ENCODE results near the gene MAP4K1.
A peak's percentile ranks its signal among the peaks of the same experiment; 100 is the strongest.
"Not testable (repeated sequence)": the region's sequence is repeated elsewhere in the genome, so short reads cannot be mapped to it uniquely, and the experiment has no call there.

Gene MAP4K1

DNA sequence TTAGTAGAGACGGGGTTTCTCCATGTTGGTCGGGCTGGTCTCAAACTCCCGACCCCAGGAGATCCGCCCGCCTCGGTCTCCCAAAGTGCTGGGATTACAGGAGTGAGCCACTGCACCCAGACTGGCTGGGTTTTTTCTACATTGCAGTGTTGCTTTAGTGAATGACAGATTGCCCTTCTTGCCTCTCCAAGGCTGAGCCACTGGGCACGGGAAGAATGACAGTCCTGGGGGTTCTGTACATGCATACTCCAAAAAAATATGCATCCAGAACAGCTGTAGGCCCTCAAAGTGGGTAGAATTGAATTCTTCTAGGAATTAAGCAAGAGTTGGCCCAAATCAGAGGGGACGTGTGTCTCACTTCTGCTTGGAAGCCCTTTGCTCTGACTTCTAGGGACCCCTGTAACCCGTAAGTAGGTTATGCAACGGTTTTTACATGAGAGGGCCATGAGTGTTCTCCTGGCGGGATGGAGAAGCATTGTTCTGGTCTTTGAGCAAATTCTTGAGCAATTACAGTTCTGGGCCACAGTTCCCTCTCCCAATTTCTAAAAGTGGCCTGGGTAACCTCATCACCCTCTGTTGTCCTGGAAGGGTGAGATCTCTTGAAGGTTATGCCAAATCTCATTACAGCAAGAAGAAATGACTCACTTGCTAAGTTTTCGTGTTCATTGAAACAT is 33.3 kb upstream of the MAP4K1 start:
- peak; percentile 71 for DNase-seq (ENCODE audit: low read depth)

DNA sequence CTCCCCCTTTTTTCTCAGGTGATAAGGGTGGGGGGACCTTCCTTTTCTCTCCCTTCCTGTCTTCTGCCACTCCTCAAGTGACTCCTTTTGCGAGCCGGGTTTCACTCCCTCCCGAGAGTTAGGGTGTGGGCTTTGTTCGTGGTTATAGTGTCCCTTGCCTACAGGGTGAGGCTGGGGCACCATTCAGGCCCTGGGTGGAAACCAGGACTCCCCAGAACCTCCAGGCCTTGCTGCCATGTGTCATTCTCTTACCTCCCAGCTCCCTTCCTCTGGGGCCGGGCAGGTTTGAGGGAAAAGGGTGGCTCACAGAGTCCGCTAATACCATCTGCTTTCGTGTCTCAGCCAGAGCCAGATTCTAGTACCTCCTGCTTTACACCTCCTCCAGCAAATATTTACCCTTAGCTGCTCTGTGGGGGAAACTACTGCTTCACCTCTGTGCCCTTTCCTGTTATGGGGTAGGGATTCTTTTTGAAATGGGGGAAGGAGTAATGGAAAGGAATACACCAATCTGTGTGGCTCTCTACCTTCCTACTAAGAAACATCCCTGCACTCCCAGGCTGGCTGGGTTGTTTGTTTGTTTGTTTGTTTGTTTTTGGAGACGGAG is 32.5 kb upstream of the MAP4K1 start:
- DNase-seq (ENCODE audit: low read depth) = no peak

DNA sequence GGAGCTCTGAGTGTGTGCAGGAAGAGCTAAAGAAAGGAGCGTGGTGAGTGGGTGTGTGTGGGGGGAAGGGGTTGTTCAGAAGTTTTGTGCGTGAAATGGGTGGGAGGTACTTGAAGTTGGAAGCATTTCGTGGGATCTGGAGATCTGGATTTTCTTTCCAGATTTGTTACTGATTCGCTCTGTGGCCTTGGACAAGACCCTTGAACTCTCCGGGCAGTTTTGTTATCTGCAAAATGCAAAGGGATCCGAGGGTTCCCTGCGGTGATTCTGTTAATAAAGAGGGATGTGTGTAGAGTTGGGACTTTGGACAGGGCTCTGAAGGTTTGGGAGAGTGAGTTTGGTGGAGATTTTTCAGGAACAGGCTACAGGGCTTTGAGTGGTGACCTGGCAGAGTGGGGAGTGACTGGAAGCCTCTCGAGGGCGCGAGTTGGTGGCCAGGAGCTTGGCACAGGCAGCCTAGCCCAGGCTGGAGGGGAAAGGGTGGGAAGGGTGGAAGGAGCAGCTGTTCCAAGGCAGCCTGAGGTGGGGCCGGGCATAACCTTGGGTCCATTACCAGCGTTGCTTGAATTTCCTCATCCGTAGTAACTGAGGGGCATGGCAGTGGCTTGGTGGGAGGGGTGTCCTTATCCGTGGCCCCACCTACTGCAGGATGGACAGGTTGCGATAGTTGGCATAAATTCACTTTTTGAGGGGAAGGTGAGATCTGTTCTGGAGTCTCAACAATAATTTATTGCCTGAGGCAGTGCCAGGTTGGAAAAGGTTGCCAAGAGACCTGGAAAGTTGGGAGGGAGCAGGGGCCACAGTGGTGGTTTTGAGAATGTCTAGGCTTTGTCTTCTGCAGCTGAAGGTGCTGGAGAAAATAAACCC is 31.8 kb upstream of the MAP4K1 start:
- no peak for DNase-seq (ENCODE audit: low read depth)

DNA sequence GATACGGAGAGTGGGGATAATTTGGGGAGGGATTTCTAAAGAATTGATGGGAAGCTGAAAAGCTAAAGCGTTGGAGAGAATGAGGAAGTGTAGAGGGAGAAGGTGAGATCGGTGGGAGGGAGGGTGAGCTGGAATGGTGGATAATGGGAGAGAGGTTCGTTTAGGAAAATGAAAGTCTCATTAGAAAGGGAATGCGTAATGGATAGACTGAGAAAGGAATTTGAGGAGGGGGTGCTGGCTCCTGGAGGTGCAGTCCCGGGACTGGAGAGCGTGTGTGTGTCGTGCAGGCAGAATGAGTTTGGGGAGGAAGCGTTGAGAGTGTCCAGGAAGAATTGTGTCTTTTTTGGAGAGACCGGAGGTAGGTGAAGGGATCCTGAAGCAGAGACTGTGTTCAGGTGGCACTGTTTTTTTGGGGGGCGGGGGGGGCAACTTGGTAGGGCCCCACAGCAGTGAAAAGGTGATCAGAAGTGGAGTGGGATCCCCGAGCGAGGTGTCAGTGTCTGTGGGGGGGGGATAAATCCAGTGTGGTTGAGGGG is 31.1 kb upstream of the MAP4K1 start:
- no peak for DNase-seq (ENCODE audit: low read depth)

DNA sequence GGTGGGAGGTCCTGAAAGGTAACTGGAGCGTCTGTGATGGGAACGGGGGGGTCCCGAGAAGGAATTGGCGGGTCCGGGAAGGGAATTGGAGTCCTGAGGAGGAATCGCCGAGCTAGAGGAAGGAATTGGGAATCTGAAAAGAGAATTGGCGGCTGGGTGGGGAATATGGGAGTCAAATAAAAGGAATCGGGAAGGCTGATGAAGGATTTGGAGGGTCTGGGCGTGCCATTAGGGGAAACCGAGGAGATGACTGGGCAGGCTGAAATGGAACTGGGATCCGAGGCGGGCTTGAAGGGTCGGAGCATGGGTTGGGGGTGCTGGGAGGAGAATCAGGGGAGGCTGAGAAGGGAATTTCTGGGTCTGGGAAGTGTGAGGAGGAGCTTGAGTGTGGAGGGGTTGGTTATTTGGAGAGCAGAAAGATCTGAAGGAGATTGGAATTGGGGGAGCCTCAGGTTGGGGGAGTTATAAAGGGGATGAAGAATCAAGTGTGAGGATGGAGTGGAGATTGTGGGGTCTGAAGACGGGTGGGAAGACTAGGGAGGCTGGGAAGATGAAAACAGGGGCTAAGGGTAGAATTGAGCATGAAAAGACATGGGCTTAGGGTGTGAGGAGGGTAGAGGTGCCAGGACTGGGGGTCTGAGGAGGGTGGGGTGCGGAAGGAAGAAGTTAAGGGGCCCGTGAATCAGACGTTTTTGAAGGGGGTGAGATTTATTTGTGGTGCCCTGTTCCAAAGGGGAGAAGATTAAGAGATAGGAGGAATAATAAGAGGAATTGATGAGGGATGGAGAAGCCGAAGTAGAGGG is 30.4 kb upstream of the MAP4K1 start:
- no peak for DNase-seq (ENCODE audit: low read depth)

DNA sequence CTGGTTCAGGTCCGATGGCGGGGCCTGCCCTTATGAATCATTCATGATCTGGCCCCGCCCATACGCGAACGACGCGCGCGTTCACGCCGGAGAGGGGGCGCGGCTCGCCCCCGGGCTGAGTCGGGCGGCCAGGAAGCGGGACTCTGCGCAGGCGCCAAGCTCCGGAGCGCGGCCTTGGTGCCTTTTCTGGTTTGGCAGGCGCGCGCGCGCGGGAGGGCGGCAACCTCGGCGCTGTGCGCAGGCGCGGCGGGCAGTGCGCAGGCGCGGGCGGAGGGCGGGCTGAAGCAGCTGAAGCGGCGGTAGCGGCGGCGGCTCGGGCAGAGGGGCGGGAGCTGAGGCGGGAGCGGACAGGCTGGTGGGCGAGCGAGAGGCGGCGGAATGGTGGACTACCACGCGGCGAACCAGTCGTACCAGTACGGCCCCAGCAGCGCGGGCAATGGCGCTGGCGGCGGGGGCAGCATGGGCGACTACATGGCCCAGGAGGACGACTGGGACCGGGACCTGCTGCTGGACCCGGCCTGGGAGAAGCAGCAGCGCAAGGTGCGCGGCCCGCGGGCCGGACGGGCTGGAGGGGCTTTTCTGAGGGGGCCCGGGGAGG is 29.7 kb upstream of the MAP4K1 start, which contains the start of gene ACTN4:
Gene ACTN4, plus strand, starts transcription at position 282 of the 598 bp plus-strand sequence. Its CDS starts 97 bp downstream, at position 379.
- DNase-seq (ENCODE audit: low read depth) = peak; percentile 92

DNA sequence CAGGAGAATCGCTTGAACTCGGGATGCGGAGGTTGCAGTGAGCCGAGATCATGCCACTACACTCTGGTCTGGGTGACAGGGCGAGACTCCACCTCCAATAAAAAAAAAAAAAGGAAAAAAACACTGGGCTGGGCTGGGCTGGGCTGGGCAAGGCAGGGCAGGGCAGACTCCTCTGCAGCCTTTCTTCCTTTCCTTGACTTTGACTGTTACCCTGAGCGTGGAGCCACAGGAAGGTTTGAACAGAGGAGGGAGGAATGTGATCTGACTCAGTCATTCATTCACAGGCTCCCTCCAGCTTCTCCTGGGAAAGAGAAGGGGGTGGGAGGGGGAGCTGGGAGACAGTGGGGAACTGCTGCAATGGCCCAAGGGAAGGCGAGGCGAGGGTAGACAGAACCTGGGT is 27.0 kb upstream of the MAP4K1 start:
- no peak for DNase-seq (ENCODE audit: low read depth)

DNA sequence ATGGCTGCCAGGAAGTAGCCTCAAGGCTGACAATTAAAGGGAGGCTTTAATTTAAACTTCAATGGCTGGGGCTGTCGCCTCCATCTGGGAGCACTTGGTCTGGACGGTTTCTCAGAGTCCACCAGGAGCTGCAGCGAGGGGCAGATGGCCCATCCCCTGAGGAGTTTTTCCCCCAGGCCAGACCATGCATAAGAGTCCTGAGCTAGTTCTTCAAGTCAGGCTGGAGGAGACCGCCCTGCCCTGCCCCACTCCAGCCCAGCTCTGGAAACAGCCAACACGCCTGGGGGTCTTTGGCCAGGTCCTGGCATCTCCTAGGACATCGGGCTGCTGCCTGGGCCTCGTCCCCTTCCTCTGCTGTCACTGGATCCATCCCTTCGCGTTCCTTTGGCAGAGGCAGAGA is 24.4 kb upstream of the MAP4K1 start:
- no peak for DNase-seq (ENCODE audit: low read depth)

DNA sequence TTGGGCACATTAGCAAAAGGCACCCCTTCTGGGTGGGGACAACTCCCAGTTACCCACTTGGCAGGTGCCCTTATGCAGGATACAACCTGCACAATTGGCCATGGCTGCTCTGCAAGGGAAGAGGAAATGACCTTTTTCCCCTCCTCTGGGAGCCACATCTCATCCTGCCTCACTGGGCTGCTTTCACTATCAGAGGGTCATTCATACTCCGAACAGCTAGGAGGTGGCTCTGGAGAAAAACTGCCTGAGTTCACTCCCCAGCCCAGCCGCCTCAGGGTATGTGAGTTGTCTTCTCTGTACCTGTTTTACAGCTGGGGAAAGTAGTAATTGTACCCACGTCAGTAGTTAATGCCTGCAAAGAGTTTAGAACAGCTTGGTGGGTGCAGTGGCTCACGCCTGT is 22.6 kb upstream of the MAP4K1 start:
- no peak for DNase-seq (ENCODE audit: low read depth)

DNA sequence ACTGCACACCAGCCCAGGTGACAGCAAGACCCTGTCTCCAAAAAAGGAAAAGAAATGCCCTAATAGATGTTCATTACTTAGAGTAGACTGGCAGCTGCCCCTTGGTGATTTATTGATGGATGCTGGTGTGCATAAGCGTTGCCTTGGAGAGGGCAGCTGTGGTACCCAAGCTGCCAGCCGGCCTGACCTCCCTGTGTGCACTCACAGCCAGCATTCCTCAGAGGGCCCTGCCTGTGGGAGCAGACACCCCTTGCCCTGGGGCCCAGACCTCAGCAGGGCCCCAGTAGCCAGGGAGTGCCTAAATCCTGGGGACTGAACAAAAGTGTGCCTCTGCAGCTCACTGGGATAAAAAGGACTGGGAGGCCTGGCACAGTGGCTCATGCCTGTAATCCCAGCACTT is 21.9 kb upstream of the MAP4K1 start:
- no peak for DNase-seq (ENCODE audit: low read depth)

DNA sequence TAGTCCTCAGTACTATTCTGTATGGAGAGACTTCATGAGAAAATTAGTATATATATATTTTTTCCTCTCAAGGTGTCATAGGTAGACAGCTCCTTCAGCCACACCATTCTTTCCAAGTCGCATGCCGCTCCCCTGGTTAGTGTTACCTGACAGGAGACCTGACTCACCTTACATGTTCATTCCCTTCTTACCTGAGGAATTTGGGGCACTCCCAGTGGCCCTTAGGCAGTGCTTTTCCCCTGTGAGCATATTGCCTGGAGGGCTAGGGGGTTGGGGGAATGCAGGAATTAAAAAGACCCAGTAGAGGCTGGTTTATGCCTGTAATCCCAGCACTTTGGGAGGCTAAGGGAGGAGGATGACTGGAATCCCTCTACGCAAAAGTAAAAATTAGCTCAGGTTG is 20.7 kb upstream of the MAP4K1 start:
- DNase-seq (ENCODE audit: low read depth) = no peak

DNA sequence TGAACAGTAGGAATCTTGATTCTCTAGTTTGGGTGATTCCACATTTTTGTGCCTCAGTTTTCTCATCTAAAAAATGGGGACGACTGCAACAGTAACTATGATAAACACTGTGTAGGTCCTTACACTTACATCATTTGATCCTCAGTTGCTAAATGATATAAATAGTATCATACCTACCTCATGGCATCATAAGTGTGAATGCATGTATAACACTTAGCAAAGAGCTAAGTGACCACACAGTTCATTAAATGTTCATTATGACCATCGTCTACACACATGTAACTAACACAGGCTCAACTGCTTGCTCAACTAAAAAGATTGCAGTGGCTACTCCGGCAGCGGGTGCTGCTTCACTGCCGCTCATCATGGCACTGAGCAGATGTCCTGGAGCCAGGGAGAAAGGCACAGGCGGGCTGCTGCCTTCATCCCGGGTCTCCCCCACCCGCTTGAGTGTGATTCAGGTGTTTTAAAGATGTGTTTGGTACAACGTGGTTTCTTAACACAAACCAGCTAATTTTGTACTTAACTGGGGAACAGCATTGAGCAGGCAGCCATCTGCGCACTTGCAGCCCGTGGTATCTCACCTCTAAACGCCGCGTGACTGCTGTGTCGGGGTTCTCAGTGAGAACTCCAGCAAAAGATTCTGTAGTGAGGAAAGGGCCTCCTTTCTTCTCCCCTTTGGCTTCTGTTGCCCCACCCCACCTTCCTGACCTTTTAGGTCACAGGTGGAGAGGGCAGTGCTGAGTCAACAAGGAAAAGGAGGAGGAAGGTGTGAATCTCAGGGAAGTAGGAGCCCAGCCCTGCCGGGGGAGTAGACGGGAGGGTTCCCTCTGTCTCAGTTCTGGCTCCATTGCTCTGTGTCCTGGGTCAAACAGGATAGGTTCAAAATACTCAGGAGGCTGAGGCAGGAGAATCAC is 18.0 kb upstream of the MAP4K1 start:
- DNase-seq (ENCODE audit: low read depth) = no peak

DNA sequence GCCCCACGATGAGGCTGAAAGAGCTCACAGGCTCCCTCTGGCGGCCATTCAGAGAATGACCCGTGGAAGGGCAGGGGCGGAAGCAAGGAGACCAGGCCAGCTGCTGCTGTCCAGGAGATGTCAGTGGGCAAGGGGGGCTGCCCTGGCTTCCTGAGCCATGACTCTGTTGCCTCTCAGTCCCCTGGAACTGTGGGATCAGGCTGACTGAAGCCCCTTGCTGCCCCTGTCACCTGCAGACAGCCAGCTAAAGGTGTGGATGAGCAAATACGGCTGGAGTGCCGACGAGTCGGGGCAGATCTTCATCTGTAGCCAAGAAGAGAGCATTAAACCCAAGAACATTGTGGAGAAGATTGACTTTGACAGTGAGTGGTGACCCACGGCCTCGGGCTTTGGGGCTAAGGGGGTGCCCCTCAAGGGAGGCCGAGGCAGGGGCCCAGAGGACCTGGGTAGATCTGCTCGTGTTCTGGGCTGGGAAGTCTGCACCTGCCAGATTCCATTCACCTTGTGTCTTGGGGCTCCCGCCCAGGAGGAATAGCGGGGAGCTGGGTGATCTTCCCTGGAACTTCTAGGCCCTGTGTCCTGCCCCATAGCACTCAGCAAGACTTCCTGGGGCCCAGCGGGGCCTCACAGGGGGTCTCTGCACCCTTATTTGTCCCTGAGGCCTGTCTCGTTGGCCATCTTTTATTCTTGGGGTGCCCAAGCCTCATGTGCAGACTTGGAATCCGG is 17.2 kb upstream of the MAP4K1 start:
- no peak for DNase-seq (ENCODE audit: low read depth)

DNA sequence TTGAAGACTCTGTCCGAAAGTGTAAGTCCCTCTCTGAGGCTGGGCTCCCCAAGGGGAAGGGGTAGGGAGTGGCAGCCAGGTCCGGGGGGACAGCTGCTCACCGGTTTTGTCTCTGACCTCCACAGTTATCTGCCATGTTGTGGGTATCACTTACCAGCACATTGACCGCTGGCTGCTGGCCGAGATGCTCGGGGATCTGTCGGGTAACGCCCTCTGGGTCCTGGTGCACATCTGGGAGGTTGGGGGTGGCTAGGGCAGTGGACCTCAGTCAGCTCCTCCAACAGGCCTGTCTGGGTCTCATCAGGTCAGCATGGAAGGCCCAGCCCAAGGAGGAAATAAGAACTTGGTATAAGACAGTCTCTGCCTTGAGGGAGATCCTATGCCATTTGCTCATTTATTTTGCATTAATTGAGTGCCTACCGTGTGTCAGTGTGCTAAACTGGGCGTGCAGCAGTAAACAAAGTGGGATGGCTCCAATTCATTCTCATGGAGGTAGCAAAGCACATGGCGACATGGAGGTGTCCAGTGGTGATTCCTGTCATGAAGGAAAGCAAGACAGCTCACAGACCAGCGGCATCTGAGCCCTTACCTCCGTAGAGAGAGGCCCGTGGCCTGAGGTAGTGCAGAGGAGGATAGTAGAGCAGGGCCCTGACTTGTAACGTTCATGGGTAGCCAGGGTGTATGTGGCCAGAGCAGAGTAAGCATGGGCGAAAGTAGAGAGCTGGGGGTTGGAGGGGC is 14.9 kb upstream of the MAP4K1 start:
- DNase-seq (ENCODE audit: low read depth) = no peak

DNA sequence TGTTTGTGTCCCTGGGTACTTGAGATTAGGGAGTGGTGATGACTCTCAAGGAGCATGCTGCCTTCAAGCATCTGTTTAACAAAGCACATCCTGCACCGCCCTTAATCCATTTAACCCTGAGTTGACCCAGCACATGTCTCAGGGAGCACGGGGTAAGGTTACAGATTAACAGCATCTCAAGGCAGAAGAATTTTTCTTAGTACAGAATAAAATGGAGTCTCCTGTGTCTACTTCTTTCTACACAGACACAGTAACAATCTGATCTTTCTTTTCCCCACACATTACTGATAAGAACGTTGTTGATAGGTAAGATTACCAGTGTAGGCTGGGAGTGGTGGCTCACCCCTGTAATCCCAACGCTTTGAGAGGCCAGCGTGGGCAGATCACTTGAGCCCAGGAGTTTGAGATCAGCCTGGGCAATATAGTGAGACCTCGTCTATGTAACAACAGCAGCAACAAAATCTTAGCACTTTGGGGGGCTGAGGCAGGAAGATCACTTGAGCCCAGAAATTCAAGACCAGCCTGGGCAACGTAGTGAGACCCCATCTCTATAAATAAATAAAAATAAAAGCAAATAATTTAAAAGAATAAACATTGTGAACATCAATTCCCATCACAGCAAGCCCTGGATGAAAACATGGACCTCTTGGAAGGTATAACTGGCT is 14.2 kb upstream of the MAP4K1 start:
- not testable (repeated sequence) for DNase-seq (ENCODE audit: low read depth)

DNA sequence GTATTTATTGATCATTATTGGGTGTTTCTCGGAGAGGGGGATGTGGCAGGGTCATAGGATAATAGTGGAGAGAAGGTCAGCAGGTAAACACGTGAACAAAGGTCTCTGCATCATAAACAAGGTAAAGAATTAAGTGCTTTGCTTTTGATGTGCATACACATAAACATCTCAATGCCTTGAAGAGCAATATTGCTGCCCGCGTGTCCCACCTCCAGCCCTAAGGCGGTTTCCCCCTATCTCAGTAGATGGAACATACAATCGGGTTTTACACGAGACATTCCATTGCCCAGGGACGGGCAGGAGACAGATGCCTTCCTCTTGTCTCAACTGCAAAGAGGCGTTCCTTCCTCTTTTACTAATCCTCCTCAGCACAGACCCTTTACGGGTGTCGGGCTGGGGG is 13.5 kb upstream of the MAP4K1 start:
- DNase-seq (ENCODE audit: low read depth) = not testable (repeated sequence)

DNA sequence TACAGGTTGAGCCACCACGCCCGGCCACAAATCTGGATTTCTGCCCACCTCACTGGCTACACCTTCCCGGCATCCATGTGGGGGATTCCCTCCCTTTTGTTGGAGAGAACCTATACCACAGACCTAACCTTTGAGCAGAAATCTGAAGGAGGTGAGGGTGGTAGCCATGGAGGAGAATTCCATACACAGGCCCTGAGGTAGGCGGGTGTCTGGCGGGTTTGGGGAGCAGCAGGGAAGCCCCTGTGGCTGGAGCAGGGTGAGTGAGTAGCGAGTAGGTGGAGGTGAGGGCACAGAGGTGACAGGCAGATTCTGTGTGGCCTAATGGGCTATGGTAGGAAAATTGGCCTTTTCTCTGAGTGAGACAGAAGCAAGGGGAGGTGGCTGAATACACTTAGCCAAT is 11.8 kb upstream of the MAP4K1 start:
- DNase-seq (ENCODE audit: low read depth) = no peak

DNA sequence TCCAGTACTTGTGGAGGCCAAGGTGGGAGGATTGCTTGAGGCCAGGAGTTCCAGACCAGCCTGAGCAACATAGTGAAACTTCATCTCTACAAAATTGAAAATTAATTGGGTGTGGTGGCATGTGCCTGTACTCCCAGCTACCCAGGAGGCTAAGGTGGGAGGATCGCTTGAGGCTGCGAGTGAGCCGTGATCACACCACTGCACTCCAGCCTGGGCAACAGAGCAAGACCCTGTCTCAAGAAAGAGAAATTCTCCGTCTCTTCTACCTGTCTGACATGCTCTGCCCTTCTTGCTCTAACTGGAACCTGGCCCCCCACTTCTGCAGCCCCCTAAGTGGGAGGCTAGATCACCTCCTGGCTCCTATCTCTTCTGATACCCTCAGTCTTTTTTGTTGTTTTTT is 8.6 kb upstream of the MAP4K1 start:
- DNase-seq (ENCODE audit: low read depth) = no peak

DNA sequence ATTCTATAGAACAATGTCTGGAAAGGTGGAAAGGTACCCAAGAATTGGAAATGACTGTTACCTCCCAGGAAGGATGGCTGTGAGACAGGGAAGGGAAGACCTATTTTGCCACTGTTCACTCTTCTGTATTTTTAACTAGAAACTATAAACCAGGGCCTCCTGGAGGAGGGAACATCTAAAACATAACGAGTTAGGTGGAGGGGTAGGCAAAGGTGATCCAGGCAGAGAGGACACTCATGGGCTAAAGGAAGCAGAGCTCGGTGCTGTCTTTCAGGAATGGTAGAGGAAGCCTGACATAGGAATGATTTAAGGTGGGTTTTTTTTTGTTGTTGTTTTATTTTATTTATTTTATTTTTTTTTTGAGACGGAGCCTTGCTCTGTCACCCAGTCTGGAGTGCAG is 7.1 kb upstream of the MAP4K1 start:
- no peak for DNase-seq (ENCODE audit: low read depth)
